ENCODE measurements around the gene VPS8. TPM values are rescaled to one million over a fixed set of nuclear protein-coding genes. Genes with fewer than 3 reads are reported as not detected.

The VPS8 gene
- total RNA-seq, 1 experiment from 2014 or later, result 33.8 TPM

GRCh38 chr3:184968115-184968514 is 156.1 kb downstream of the VPS8 start:
- intact Hi-C loops (cut with micrococcal nuclease), result no loop called here
- no peaks in the 10 kb centered on the region for H3K27me3 Mint-ChIP-seq (ENCODE audit: insufficient read depth, unreplicated experiment)
- no peak for DNase-seq (ENCODE audit: unreplicated experiment)
- H3K36me3 Mint-ChIP-seq (ENCODE audit: insufficient read depth, unreplicated experiment), result peaks cover 45% of the 10 kb centered on the region
- H3K27ac Mint-ChIP-seq (ENCODE audit: low read depth, unreplicated experiment), result no peak overlapping the region
- no peaks in the 10 kb centered on the region for H3K4me1 Mint-ChIP-seq (ENCODE audit: insufficient read depth, unreplicated experiment)
- ChIA-PET CTCF (interaction anchor here (1.0 kb wide), 1 partner anchor 208 kb away, joined by 3 read pairs; no protein-coding TSS in a partner anchor), POLR2A (no interaction called here)
- no TSS peak for BruUV-seq (replicated peaks)
- H3K9me3 Mint-ChIP-seq (ENCODE audit: unreplicated experiment), result no peaks in the 10 kb centered on the region
- no peak for TF ChIP-seq CTCF (IDR thresholded peaks at IDR 0.05; ENCODE audit: unreplicated experiment)
- no peak overlapping the region for H3K4me3 Mint-ChIP-seq (ENCODE audit: unreplicated experiment)

DNA sequence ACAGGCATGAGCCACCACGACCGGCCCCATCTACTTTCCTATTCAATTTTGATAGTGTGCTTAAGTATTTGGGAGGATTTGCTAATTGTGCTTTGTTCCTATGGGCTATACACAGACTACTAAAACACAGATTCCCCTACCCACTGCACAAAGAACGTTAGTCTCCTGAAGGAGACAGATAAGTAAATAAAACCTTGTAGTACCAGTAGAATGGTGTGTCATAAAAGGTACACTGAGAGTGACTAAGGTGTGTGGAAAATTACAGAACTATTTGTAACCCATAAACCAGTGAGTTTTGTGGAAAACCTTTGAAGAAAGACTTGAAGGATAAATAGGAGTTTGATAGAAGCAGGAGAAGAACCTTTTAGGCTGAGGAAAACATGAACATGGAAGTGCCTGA is 158.2 kb downstream of the VPS8 start:
- no peaks in the 10 kb centered on the region for H3K4me1 Mint-ChIP-seq (ENCODE audit: insufficient read depth, unreplicated experiment)
- TF ChIP-seq CTCF (IDR thresholded peaks at IDR 0.05; ENCODE audit: unreplicated experiment), result no peak
- BruUV-seq (replicated peaks), result no TSS peak
- CTCF ChIA-PET, result no interaction called here
- H3K27me3 Mint-ChIP-seq (ENCODE audit: insufficient read depth, unreplicated experiment), result no peaks in the 10 kb centered on the region
- POLR2A ChIA-PET, result no interaction called here
- no peak for DNase-seq (ENCODE audit: unreplicated experiment)
- no peak overlapping the region for H3K27ac Mint-ChIP-seq (ENCODE audit: low read depth, unreplicated experiment)
- intact Hi-C loops (cut with micrococcal nuclease), result no loop called here
- H3K9me3 Mint-ChIP-seq (ENCODE audit: unreplicated experiment), result peaks cover 9% of the 10 kb centered on the region
- no peak overlapping the region for H3K4me3 Mint-ChIP-seq (ENCODE audit: unreplicated experiment)
- H3K36me3 Mint-ChIP-seq (ENCODE audit: insufficient read depth, unreplicated experiment), result peaks cover 37% of the 10 kb centered on the region

DNA sequence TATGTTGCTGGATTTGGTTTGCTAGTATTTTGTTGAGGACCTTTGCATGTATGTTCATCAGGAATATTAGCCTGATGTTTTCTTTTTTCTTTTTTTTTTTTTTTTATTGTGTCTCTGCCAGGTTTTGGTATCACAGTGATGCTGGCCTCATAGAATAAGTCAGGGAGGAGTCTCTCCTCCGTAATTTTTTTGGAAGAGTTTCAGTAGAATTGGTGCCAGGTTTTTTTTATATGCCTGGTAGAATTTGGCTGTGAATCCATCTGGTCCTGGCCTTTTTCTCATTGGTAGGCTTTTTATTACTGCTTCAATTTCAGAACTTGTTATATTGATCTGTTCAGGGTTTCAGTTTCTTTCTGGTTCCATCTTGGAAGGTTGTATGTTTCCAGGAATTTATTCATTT is 165.8 kb downstream of the VPS8 start:
- BruUV-seq (replicated peaks), result no TSS peak
- no peak for DNase-seq (ENCODE audit: unreplicated experiment)
- POLR2A ChIA-PET, result no interaction called here
- Mint-ChIP-seq H3K9me3 (ENCODE audit: unreplicated experiment) (peaks cover 21% of the 10 kb centered on the region), H3K36me3 (ENCODE audit: insufficient read depth, unreplicated experiment) (no peaks in the 10 kb centered on the region), H3K27me3 (ENCODE audit: insufficient read depth, unreplicated experiment) (no peaks in the 10 kb centered on the region), H3K4me1 (ENCODE audit: insufficient read depth, unreplicated experiment) (no peaks in the 10 kb centered on the region), H3K27ac (ENCODE audit: low read depth, unreplicated experiment) (no peak overlapping the region), H3K4me3 (ENCODE audit: unreplicated experiment) (no peak overlapping the region)
- no peak for TF ChIP-seq CTCF (IDR thresholded peaks at IDR 0.05; ENCODE audit: unreplicated experiment)
- intact Hi-C loops (cut with micrococcal nuclease), result no loop called here
- CTCF ChIA-PET, result no interaction called here

DNA sequence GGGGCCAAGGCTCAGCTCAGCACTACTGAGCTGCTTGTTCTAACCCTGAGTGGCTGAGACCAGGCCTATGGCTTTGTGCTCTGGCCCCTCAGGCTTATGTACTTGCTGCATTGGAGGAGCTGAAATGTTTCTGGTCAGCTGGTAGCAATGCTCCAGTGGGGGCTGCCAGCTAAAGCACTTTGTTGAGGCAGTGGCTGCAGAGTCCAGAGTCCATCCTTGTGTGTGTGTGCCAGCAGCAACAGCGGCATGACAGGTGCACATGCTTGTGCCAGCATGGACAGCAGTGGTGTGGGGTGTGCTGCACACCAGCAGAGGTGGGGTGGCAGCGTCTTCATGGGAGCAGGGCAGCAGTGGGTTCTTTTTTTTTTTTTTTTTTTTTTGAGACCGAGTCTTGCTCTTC is 169.1 kb downstream of the VPS8 start:
- Mint-ChIP-seq H3K4me1 (ENCODE audit: insufficient read depth, unreplicated experiment) (no peaks in the 10 kb centered on the region), H3K9me3 (ENCODE audit: unreplicated experiment) (peaks cover 6% of the 10 kb centered on the region), H3K36me3 (ENCODE audit: insufficient read depth, unreplicated experiment) (peaks cover 5% of the 10 kb centered on the region), H3K27ac (ENCODE audit: low read depth, unreplicated experiment) (no peak overlapping the region), H3K27me3 (ENCODE audit: insufficient read depth, unreplicated experiment) (no peaks in the 10 kb centered on the region), H3K4me3 (ENCODE audit: unreplicated experiment) (no peak overlapping the region)
- no peak for DNase-seq (ENCODE audit: unreplicated experiment)
- intact Hi-C loops (cut with micrococcal nuclease), result no loop called here
- CTCF ChIA-PET, result no interaction called here
- no peak for TF ChIP-seq CTCF (IDR thresholded peaks at IDR 0.05; ENCODE audit: unreplicated experiment)
- no TSS peak for BruUV-seq (replicated peaks)
- POLR2A ChIA-PET, result interaction anchor here (0.7 kb wide), 1 partner anchor 9 kb away, joined by 5 read pairs; no protein-coding TSS in a partner anchor
